MCF 10A (cell line): ENCODE measurements around the gene NOD1. TPM values are rescaled to one million over a fixed set of nuclear protein-coding genes. Genes with fewer than 3 reads are reported as not detected.
"Not testable (repeated sequence)": the region's sequence is repeated elsewhere in the genome, so short reads cannot be mapped to it uniquely, and the experiment has no call there.

ENCODE experiments used
- BruUV-seq: library from RNA; stranded (reverse); fragments of 400-500 nt; replicated peaks from 2 replicates; lab custom pipeline; 2021; lab: Mats Ljungman, UMichigan
- CTCF ChIA-PET: fragments of 300-600 bp; sonication (Branson Sonifier 250); formaldehyde crosslinking; extraction: SDS; loops from one replicate; lab custom pipeline; 2021; ENCODE audit warnings: antibody characterized with exemption, inconsistent platforms; lab: Yijun Ruan, JAX
- POLR2A ChIA-PET: fragments of 300-600, 350-650 bp; sonication (Branson Sonifier 250); formaldehyde crosslinking; extraction: SDS; loops from one replicate; lab custom pipeline; 2020; ENCODE audit warnings: antibody characterized with exemption, inconsistent platforms; lab: Yijun Ruan, JAX
- DNase-seq: peaks from one replicate; pipeline ENCODE4 v3.0.0-alpha.2; 2018; ENCODE audit not compliant: unreplicated experiment
- H3K27ac Mint-ChIP-seq: one replicate; pipeline ENCODE4 v1.8.0; 2022; ENCODE audit warnings: mild to moderate bottlenecking, low read depth, mixed read lengths; ENCODE audit not compliant: unreplicated experiment
- H3K27me3 Mint-ChIP-seq: one replicate; pipeline ENCODE4 v1.8.0; 2022; ENCODE audit warnings: mixed read lengths; ENCODE audit not compliant: insufficient read depth, unreplicated experiment
- H3K36me3 Mint-ChIP-seq: one replicate; pipeline ENCODE4 v1.8.0; 2022; ENCODE audit warnings: mild to moderate bottlenecking, moderate library complexity, mixed read lengths; ENCODE audit not compliant: insufficient read depth, unreplicated experiment
- H3K4me1 Mint-ChIP-seq: one replicate; pipeline ENCODE4 v1.8.0; 2022; ENCODE audit warnings: mixed read lengths; ENCODE audit not compliant: insufficient read depth, unreplicated experiment
- H3K4me3 Mint-ChIP-seq: one replicate; pipeline ENCODE4 v1.8.0; 2022; ENCODE audit warnings: mild to moderate bottlenecking, moderate library complexity, mixed read lengths; ENCODE audit not compliant: unreplicated experiment
- H3K9me3 Mint-ChIP-seq: one replicate; pipeline ENCODE4 v1.8.0; 2022; ENCODE audit warnings: mixed read lengths; ENCODE audit not compliant: unreplicated experiment
- CTCF ChIP-seq: fragments of 200-600 bp; IDR thresholded peaks from one replicate; pipeline ENCODE4 v1.8.0; 2022; ENCODE audit warnings: antibody characterized with exemption, mild to moderate bottlenecking; ENCODE audit not compliant: unreplicated experiment
- intact Hi-C: fragments of 100-400 bp; cut with micrococcal nuclease; formaldehyde crosslinking; loops from 2 replicates; pipeline ENCODE4 v1.14.1; 2022
- total RNA-seq: library from RNA; stranded (reverse); gene quantifications from 2 replicates; pipeline ENCODE4 v1.2.3, GENCODE V29; 2022

NOD1 gene
- total RNA-seq, 1 experiment from 2014 or later, result 3.8 TPM

GRCh38 chr7:30382607-30383006 is 96.0 kb downstream of the NOD1 start:
- Mint-ChIP-seq H3K27me3 (no peaks in the 10 kb centered on the region), H3K9me3 (peaks cover 15% of the 10 kb centered on the region), H3K4me1 (no peaks in the 10 kb centered on the region), H3K27ac (no peak overlapping the region), H3K4me3 (no peak overlapping the region), H3K36me3 (no peaks in the 10 kb centered on the region)
- DNase-seq, result no peak
- ChIA-PET POLR2A (interaction anchor here (1.2 kb wide), 1 partner anchor 15 kb away, joined by 4 read pairs; no protein-coding TSS in a partner anchor), CTCF (interaction anchor here (0.6 kb wide), 1 partner anchor 10 kb away, joined by 6 read pairs; no protein-coding TSS in a partner anchor)
- no peak for TF ChIP-seq CTCF
- BruUV-seq, result no TSS peak
- intact Hi-C loops, result no loop called here

- POLR2A ChIA-PET, H3K4me1 Mint-ChIP-seq, BruUV-seq, H3K36me3 Mint-ChIP-seq, CTCF ChIA-PET, DNase-seq, H3K27ac Mint-ChIP-seq, H3K4me3 Mint-ChIP-seq, intact Hi-C loops, H3K27me3 Mint-ChIP-seq: not testable (repeated sequence)
- H3K9me3 Mint-ChIP-seq, result peaks cover 15% of the 10 kb centered on the region
These were observed 97.8 kb downstream of the NOD1 start for GRCh38 chr7:30380824-30381223.

GRCh38 chr7:30380294-30380693 is 98.3 kb downstream of the NOD1 start:
- Mint-ChIP-seq H3K36me3 (no peaks in the 10 kb centered on the region), H3K4me1 (no peaks in the 10 kb centered on the region), H3K27ac (no peak overlapping the region), H3K27me3 (no peaks in the 10 kb centered on the region), H3K4me3 (no peak overlapping the region), H3K9me3 (peaks cover 15% of the 10 kb centered on the region)
- BruUV-seq, result no TSS peak
- ChIA-PET CTCF (no interaction called here), POLR2A (no interaction called here)
- no peak for TF ChIP-seq CTCF
- intact Hi-C loops, result no loop called here
- DNase-seq, result no peak

GRCh38 chr7:30379741-30380140 is 98.8 kb downstream of the NOD1 start:
- Mint-ChIP-seq H3K36me3 (no peaks in the 10 kb centered on the region), H3K9me3 (peaks cover 15% of the 10 kb centered on the region), H3K4me3 (no peak overlapping the region), H3K4me1 (no peaks in the 10 kb centered on the region), H3K27ac (no peak overlapping the region), H3K27me3 (no peaks in the 10 kb centered on the region)
- DNase-seq, result no peak
- intact Hi-C loops, result no loop called here
- TF ChIP-seq CTCF, result no peak
- ChIA-PET CTCF (no interaction called here), POLR2A (interaction anchor here (1.2 kb wide), 1 partner anchor 18 kb away, joined by 4 read pairs; no protein-coding TSS in a partner anchor)
- no TSS peak for BruUV-seq
